ENCODE results near the gene KCNH4.
A peak's percentile ranks its signal among the peaks of the same experiment; 100 is the strongest.

Gene KCNH4

DNA sequence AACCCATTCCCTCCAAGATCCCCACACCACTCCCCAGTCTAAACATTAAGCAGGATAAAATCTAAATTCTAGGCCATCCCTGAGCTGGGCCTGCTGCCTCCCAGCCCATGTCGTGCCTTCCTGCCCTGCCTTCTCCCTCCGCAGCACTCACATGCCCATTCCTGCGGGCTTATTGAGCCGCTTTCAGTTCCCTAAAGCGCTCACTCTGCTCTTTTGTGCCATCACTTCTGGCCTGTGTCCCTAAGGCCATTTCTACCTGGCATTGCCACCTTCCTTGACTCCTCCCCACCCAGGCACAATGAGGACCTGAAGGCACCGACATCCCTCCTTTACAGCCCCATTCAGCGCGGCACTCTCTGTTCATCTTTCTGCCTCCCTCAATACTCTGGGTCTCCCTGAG, 13.1 kb downstream of the KCNH4 start:
- Histone ChIP-seq H3K27me3 (ENCODE audit: low read depth, low read length) (no peaks in the 10 kb centered on the region), H3K4me1 (ENCODE audit: control insufficient read depth in 1 of 2, insufficient read depth in 2 of 2, low read length in 2 of 2) (no peaks in the 10 kb centered on the region), H3K27ac (ENCODE audit: low read length) (no peak overlapping the region), H3K36me3 (ENCODE audit: control insufficient read depth in 1 of 2, insufficient read depth in 2 of 2, low read length in 2 of 2) (no peaks in the 10 kb centered on the region), H3K4me3 (ENCODE audit: low read depth in 1 of 2, low read length in 2 of 2) (no peak overlapping the region), H3K9me3 (ENCODE audit: control insufficient read depth in 1 of 2, low read length in 2 of 2) (no peaks in the 10 kb centered on the region)

DNA sequence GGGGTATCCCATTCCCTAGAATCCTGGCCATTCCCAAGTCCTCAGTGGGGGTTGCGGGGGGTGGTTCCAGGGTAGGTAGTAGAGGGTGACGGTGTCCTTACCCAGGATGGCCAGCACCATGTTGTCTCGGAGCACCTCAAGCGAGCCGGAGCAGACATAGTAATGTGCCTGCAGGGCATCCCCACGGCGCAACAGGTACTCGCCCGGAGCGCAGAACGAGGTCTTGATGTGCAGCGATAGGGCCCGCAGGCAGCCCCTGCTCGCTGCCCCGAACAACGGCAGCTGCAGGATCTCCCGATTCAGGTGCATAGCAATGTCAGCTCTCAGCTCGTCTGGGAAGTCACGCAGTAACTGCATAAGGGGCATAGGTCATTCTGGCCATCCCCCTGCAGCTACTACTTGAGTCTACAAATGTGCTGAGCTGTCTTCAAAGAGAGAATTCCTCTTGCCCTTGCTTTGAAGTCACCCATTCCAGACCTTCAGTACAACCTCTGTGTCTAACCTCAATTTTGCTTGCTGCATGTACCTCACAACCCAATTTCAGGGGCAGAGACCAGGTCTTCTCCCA, 14.7 kb downstream of the KCNH4 start:
- no peaks in the 10 kb centered on the region for H3K4me1 ChIP-seq (ENCODE audit: control insufficient read depth in 1 of 2, insufficient read depth in 2 of 2, low read length in 2 of 2)
- no peaks in the 10 kb centered on the region for H3K36me3 ChIP-seq (ENCODE audit: control insufficient read depth in 1 of 2, insufficient read depth in 2 of 2, low read length in 2 of 2)
- no peak overlapping the region for H3K4me3 ChIP-seq (ENCODE audit: low read depth in 1 of 2, low read length in 2 of 2)
- no peaks in the 10 kb centered on the region for H3K27me3 ChIP-seq (ENCODE audit: low read depth, low read length)
- no peak overlapping the region for H3K27ac ChIP-seq (ENCODE audit: low read length)
- H3K9me3 ChIP-seq (ENCODE audit: control insufficient read depth in 1 of 2, low read length in 2 of 2): no peaks in the 10 kb centered on the region

- H3K27ac ChIP-seq (ENCODE audit: low read length): no peak overlapping the region
- no peaks in the 10 kb centered on the region for H3K9me3 ChIP-seq (ENCODE audit: control insufficient read depth in 1 of 2, low read length in 2 of 2)
- no peak overlapping the region for H3K4me3 ChIP-seq (ENCODE audit: low read depth in 1 of 2, low read length in 2 of 2)
- no peaks in the 10 kb centered on the region for H3K4me1 ChIP-seq (ENCODE audit: control insufficient read depth in 1 of 2, insufficient read depth in 2 of 2, low read length in 2 of 2)
- H3K36me3 ChIP-seq (ENCODE audit: control insufficient read depth in 1 of 2, insufficient read depth in 2 of 2, low read length in 2 of 2): no peaks in the 10 kb centered on the region
- H3K27me3 ChIP-seq (ENCODE audit: low read depth, low read length): no peaks in the 10 kb centered on the region
These were observed 15.2 kb downstream of the KCNH4 start for GRCh38 chr17:42165751-42166150.

DNA sequence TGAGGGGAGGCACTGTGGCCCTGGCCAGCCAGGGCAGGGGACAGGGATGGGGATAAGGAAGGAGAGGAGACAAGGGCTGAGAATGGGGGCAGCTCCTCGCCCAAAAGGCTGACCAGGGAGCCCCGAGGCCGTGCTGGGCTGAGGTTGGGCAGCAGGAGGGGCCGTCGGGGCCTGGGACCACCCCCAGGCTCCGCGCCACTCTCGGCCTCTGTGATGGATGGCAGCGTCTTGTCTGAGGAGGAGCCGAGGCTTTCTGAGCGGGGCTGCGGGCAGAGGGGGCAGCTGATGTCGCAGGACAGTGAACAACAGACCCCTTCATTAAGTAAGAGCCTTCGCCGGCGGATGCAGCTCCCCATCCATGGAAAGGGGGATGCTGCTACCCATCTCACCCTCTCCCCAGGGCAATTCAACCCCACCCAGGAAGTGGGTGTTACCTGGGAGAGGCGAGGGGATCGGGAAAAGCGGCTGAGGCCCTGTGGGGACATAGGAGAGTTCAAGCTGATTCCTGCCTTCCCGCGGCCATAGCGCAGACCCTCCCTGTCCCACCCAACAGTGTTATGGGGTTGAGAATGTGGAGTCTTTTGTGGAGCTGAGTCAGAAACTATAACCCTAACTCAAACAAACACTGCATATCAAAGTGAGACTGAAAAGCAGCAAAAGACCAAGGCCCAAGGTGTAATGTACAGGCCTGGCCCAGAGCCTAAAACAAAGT, 17.1 kb downstream of the KCNH4 start:
- no peak overlapping the region for H3K4me3 ChIP-seq (ENCODE audit: low read depth in 1 of 2, low read length in 2 of 2)
- H3K36me3 ChIP-seq (ENCODE audit: control insufficient read depth in 1 of 2, insufficient read depth in 2 of 2, low read length in 2 of 2): no peaks in the 10 kb centered on the region
- no peak overlapping the region for H3K27ac ChIP-seq (ENCODE audit: low read length)
- H3K27me3 ChIP-seq (ENCODE audit: low read depth, low read length): no peaks in the 10 kb centered on the region
- no peaks in the 10 kb centered on the region for H3K9me3 ChIP-seq (ENCODE audit: control insufficient read depth in 1 of 2, low read length in 2 of 2)
- H3K4me1 ChIP-seq (ENCODE audit: control insufficient read depth in 1 of 2, insufficient read depth in 2 of 2, low read length in 2 of 2): no peaks in the 10 kb centered on the region

DNA sequence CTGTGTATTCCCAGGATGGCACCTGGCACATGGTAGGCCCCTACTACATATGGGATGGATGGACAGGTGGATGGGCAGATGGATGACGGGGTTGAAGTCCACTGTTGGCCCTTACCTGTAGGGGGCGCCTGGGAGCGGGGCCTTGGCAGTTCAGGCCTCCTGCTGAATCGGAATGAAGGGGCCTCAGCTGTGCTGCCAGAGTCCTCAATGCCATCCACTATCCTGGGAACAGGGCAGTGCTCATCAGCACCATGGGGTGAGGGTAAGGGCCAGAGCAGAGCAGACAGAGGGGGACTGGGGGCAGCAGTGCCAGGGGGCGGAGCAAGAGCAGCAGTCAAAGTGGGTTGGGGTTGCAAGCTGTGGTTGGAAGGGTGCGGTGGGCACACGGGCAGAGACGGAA, 17.8 kb downstream of the KCNH4 start:
- Histone ChIP-seq H3K4me3 (ENCODE audit: low read depth in 1 of 2, low read length in 2 of 2) (no peak overlapping the region), H3K9me3 (ENCODE audit: control insufficient read depth in 1 of 2, low read length in 2 of 2) (no peaks in the 10 kb centered on the region), H3K36me3 (ENCODE audit: control insufficient read depth in 1 of 2, insufficient read depth in 2 of 2, low read length in 2 of 2) (no peaks in the 10 kb centered on the region), H3K27me3 (ENCODE audit: low read depth, low read length) (no peaks in the 10 kb centered on the region), H3K27ac (ENCODE audit: low read length) (no peak overlapping the region), H3K4me1 (ENCODE audit: control insufficient read depth in 1 of 2, insufficient read depth in 2 of 2, low read length in 2 of 2) (no peaks in the 10 kb centered on the region)

- H3K27me3 ChIP-seq (ENCODE audit: low read depth, low read length): no peaks in the 10 kb centered on the region
These were observed 20.4 kb downstream of the KCNH4 start for GRCh38 chr17:42160531-42160910.

DNA sequence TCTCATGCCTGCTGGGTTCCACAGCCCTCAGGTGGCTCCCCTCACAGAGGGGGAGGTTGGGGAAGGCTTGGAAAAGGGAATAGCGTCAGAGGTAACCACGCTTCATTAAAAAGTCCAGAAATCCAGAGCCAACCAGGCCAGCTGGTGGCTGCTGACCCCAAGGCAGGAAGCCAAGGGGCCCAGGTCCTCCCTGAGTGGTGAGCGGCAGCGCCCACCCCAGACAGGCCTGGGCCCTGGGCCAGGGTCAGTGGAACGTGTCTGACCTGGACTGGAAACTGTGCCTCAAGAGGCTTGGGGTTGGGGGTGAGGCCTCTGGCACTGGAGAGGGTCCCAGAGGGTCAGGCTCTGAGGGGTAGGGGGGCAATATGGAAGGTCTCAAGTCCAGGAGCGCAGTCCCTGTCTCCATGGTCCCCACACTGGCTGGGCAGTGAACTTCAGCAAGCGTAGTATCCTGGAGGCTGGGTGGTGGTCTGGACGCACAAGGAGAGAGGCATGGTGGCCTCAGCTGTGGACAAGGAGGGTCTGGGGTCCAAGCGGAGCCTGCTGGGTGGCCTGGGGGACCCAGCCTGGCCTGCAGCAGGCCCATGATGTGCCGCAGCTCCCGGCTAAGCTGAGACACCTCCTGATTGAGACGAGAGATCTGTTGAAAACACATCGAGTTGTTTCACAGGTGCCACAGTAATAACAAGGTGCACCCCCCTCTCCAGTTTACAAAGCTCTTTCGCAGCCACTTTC, 21.0 kb downstream of the KCNH4 start:
- no peaks in the 10 kb centered on the region for H3K36me3 ChIP-seq (ENCODE audit: control insufficient read depth in 1 of 2, insufficient read depth in 2 of 2, low read length in 2 of 2)
- no peaks in the 10 kb centered on the region for H3K27me3 ChIP-seq (ENCODE audit: low read depth, low read length)
- no peak overlapping the region for H3K27ac ChIP-seq (ENCODE audit: low read length)
- no peak overlapping the region for H3K4me3 ChIP-seq (ENCODE audit: low read depth in 1 of 2, low read length in 2 of 2)
- no peaks in the 10 kb centered on the region for H3K9me3 ChIP-seq (ENCODE audit: control insufficient read depth in 1 of 2, low read length in 2 of 2)
- H3K4me1 ChIP-seq (ENCODE audit: control insufficient read depth in 1 of 2, insufficient read depth in 2 of 2, low read length in 2 of 2): no peaks in the 10 kb centered on the region

More at GRCh38 chr17:42160531-42160910, 20.4 kb downstream of the KCNH4 start:
- Histone ChIP-seq H3K4me1 (ENCODE audit: control insufficient read depth in 1 of 2, insufficient read depth in 2 of 2, low read length in 2 of 2) (no peaks in the 10 kb centered on the region), H3K9me3 (ENCODE audit: control insufficient read depth in 1 of 2, low read length in 2 of 2) (no peaks in the 10 kb centered on the region), H3K4me3 (ENCODE audit: low read depth in 1 of 2, low read length in 2 of 2) (no peak overlapping the region), H3K36me3 (ENCODE audit: control insufficient read depth in 1 of 2, insufficient read depth in 2 of 2, low read length in 2 of 2) (no peaks in the 10 kb centered on the region), H3K27ac (ENCODE audit: low read length) (no peak overlapping the region)

DNA sequence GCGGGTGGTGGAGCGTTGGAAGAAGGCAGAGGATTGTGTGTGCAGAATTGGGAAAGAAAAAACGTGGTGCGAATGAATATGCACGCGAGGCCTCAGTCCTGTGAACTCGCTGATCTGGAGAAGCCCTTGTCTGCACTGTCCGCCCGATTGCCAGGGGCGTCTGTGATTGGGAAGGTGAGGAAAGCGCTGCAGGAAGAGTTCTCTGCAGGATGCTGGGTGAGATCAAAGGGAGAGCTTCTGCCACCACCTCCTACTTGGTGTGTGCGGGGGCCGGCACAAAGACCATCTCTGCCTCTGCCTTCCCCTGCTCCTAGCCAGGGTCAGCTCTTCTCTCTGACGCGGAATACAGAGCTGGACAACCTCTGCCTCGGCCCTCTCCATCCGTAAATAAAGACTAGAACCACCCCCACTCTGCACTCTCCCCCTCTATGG, 25.3 kb downstream of the KCNH4 start:
- Histone ChIP-seq H3K4me1 (ENCODE audit: control insufficient read depth in 1 of 2, insufficient read depth in 2 of 2, low read length in 2 of 2) (peaks cover 10 to 22% of the 10 kb centered on the region in 2 donors), H3K9me3 (ENCODE audit: control insufficient read depth in 1 of 2, low read length in 2 of 2) (no peaks in the 10 kb centered on the region), H3K4me3 (ENCODE audit: low read depth in 1 of 2, low read length in 2 of 2) (peak overlapping the region; percentile 55 to 99), H3K36me3 (ENCODE audit: control insufficient read depth in 1 of 2, insufficient read depth in 2 of 2, low read length in 2 of 2) (peaks cover 0 to 3% of the 10 kb centered on the region in 2 donors), H3K27ac (ENCODE audit: low read length) (no peak overlapping the region), H3K27me3 (ENCODE audit: low read depth, low read length) (no peaks in the 10 kb centered on the region)

GRCh38 chr17:42153919-42154742, 26.8 kb downstream of the KCNH4 start:
- no peaks in the 10 kb centered on the region for H3K9me3 ChIP-seq (ENCODE audit: control insufficient read depth in 1 of 2, low read length in 2 of 2)
- H3K4me1 ChIP-seq (ENCODE audit: control insufficient read depth in 1 of 2, insufficient read depth in 2 of 2, low read length in 2 of 2): peaks cover 10 to 25% of the 10 kb centered on the region in 2 donors
- H3K27ac ChIP-seq (ENCODE audit: low read length): peak overlapping the region; percentile 94
- H3K4me3 ChIP-seq (ENCODE audit: low read depth in 1 of 2, low read length in 2 of 2): peak overlapping the region; percentile 99 to 100
- peaks cover 0 to 3% of the 10 kb centered on the region in 2 donors for H3K36me3 ChIP-seq (ENCODE audit: control insufficient read depth in 1 of 2, insufficient read depth in 2 of 2, low read length in 2 of 2)
- H3K27me3 ChIP-seq (ENCODE audit: low read depth, low read length): no peaks in the 10 kb centered on the region

DNA sequence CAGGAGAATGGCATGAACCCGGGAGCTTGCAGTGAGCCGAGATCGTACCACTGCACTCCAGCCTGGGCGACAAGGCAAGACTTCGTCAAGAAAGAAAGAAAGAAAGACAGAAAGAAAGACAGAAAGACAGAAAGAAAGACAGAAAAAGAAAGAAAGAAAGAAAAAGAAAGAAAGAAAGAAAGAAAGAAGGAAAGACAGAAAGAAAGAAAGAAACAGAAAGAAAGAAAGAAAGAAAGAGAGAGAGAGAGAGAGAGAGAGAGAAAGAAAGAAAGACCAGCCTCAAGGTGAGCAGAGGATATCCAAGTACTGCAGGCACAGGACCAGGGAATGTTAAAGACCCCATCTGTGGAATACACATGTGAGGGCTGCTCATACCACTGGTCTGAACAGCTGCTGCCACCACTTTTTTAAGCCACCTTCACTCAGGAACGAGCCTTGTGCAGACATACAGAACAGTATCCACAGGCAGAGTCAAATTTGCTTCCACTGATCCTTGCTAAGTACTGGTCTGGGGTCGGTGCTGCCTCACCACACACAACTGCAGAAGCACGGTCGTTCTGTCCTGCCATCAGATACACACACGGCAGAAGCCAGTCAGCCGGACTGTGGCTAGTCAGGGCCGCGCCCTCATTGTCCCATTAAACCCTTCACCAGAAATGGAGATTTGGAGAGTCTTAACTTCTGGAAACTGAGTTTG, 33.9 kb downstream of the KCNH4 start:
- Histone ChIP-seq H3K36me3 (ENCODE audit: control insufficient read depth in 1 of 2, insufficient read depth in 2 of 2, low read length in 2 of 2) (peaks cover 0 to 15% of the 10 kb centered on the region in 2 donors), H3K4me3 (ENCODE audit: low read depth in 1 of 2, low read length in 2 of 2) (no peak overlapping the region), H3K4me1 (ENCODE audit: control insufficient read depth in 1 of 2, insufficient read depth in 2 of 2, low read length in 2 of 2) (peaks cover 0 to 12% of the 10 kb centered on the region in 2 donors)

More for the DNA sequence above, 33.9 kb downstream of the KCNH4 start:
- Histone ChIP-seq H3K27ac (ENCODE audit: low read length) (no peak overlapping the region), H3K27me3 (ENCODE audit: low read depth, low read length) (no peaks in the 10 kb centered on the region), H3K9me3 (ENCODE audit: control insufficient read depth in 1 of 2, low read length in 2 of 2) (no peaks in the 10 kb centered on the region)
